ENCODE data around the gene KCP.

Gene KCP

GRCh38 chr7:128876586-128876977 is 33.9 kb downstream of the KCP start:
- no peak overlapping the region for H3K4me3 ChIP-seq (ENCODE audit: low read depth, low read length)
- TF ChIP-seq CTCF (IDR thresholded peaks at IDR 0.05; ENCODE audit: borderline replicate concordance, insufficient read depth, low read depth, low read length): no peak

- no peak overlapping the region for H3K4me3 ChIP-seq (ENCODE audit: low read depth, low read length)
- no peak for TF ChIP-seq CTCF (IDR thresholded peaks at IDR 0.05; ENCODE audit: borderline replicate concordance, insufficient read depth, low read depth, low read length)
These were observed 34.4 kb downstream of the KCP start for GRCh38 chr7:128876127-128876526.

GRCh38 chr7:128875523-128875948 is 35.0 kb downstream of the KCP start:
- H3K4me3 ChIP-seq (ENCODE audit: low read depth, low read length): no peak overlapping the region
- no peak for TF ChIP-seq CTCF (IDR thresholded peaks at IDR 0.05; ENCODE audit: borderline replicate concordance, insufficient read depth, low read depth, low read length)

- TF ChIP-seq CTCF (IDR thresholded peaks at IDR 0.05; ENCODE audit: borderline replicate concordance, insufficient read depth, low read depth, low read length): no peak
These were observed 36.1 kb downstream of the KCP start for GRCh38 chr7:128874140-128875031.

GRCh38 chr7:128873234-128873633 is 37.3 kb downstream of the KCP start:
- no peak overlapping the region for H3K4me3 ChIP-seq (ENCODE audit: low read depth, low read length)
- TF ChIP-seq CTCF (IDR thresholded peaks at IDR 0.05; ENCODE audit: borderline replicate concordance, insufficient read depth, low read depth, low read length): no peak

More at GRCh38 chr7:128874140-128875031, 36.1 kb downstream of the KCP start:
- H3K4me3 ChIP-seq (ENCODE audit: low read depth, low read length): no peak overlapping the region

GRCh38 chr7:128872394-128872824 is 38.1 kb downstream of the KCP start:
- H3K4me3 ChIP-seq (ENCODE audit: low read depth, low read length): no peak overlapping the region
- 0 out of 2 replicates have a peak, but pooled peaks have one; percentile 16 for TF ChIP-seq CTCF (IDR thresholded peaks at IDR 0.05; ENCODE audit: borderline replicate concordance, insufficient read depth, low read depth, low read length)

GRCh38 chr7:128871050-128871449 is 39.5 kb downstream of the KCP start:
- no peak overlapping the region for H3K4me3 ChIP-seq (ENCODE audit: low read depth, low read length)
- no peak for TF ChIP-seq CTCF (IDR thresholded peaks at IDR 0.05; ENCODE audit: borderline replicate concordance, insufficient read depth, low read depth, low read length)
